AG08396 (cell line): ENCODE results near the gene TUBA3D.
"Not testable (repeated sequence)": the region's sequence is repeated elsewhere in the genome, so short reads cannot be mapped to it uniquely, and the experiment has no call there.

Experiments
- DNase-seq: peaks from one replicate; pipeline ENCODE4 v3.0.0; 2012; ENCODE audit warnings: low spot score, mixed read lengths

Gene TUBA3D

DNA sequence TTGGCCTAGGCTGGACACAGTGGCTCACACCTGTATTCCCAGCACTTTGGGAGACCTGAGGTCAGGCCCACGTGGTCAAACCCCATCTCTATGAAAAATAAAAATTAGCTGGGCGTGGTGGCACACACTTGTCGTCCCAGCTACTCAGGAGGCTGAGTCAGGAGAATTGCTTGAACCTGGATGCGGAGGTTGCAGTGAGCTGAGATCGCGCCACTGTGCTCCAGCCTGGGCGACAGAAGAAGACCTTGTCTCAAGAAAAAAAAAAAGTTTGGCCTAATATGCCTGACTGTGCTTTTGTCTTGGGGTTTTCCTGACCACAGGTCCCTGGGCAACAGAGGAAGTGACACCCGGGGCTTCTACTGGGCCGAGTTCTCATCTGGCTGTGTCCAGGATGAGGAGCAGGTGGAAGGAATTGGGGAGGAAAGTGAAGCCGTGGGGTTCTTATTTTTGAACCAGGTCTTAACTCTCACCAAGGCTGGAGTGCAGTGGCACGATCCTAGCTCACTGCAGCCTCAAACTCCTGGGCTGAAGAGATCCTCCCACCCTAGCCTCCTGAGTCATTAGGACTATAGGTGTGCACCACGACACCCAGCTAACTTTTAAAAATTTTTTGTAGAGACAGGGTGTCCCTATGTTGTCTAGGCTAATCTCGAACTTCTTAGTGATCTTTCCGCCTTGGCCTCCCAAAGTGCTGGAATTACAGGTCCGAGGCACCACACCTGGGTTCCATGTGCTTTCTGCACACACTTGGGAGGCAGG lies 38.7 kb downstream of the TUBA3D start:
- DNase-seq = not testable (repeated sequence)

DNA sequence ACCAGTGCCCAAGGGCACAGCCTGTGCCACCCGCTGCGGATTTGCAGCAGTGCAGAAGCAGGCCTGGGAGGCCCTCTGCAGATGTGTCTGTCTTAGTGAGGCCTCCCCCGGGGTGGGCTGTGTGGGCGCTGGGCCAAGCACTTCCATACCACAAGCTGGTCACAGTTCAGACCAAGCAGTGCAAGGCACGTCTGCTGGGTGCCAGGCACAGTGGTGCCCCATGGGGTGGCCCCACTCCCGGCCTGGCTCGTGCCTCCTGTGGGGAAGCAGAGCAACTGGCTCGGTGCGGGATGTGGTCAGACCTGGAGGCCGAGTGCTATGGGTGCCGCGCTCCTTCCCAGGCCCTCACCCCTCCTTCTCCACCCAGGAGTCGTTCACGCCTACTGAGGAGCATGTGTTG lies 39.3 kb downstream of the TUBA3D start:
- not testable (repeated sequence) for DNase-seq

DNA sequence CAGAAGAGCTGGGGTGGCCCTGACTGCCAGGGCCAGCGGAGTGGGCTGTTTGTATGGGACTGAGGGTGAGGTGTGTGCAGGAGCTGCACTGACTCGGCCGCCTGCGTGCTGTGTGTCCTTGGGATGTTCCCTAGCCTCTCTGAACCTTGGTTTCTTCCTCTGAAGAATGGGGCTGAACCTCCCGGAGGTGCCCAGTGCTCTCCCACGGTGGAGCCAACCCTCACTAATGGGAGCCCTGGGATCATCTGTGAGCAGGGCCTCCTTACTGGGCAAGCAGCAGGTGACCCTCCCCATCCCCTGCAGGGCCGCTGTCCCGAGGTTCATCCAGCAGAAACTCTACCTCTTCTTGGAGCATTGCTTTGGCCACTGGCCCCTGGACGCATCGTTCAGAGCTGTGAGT lies 40.1 kb downstream of the TUBA3D start:
- no peak for DNase-seq

DNA sequence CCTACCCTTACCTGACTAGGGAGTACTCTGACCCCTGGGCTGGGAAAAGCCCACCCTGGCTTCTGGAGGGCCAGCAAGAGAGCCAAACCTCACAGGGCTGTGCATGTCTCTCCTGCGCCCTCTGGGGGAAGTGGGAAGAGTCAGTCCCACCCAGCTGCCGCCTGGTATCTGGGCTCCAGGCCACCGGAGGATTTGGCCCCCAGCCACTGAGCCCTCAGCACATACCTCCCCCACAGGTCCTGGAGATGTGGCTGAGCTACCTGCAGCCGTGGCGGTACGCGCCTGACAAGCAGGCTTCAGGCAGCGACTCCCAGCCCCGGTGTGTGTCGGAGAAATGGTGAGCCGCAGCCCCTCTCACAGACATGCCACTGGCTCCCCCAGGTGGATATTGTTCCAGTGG lies 40.7 kb downstream of the TUBA3D start:
- DNase-seq = not testable (repeated sequence)

DNA sequence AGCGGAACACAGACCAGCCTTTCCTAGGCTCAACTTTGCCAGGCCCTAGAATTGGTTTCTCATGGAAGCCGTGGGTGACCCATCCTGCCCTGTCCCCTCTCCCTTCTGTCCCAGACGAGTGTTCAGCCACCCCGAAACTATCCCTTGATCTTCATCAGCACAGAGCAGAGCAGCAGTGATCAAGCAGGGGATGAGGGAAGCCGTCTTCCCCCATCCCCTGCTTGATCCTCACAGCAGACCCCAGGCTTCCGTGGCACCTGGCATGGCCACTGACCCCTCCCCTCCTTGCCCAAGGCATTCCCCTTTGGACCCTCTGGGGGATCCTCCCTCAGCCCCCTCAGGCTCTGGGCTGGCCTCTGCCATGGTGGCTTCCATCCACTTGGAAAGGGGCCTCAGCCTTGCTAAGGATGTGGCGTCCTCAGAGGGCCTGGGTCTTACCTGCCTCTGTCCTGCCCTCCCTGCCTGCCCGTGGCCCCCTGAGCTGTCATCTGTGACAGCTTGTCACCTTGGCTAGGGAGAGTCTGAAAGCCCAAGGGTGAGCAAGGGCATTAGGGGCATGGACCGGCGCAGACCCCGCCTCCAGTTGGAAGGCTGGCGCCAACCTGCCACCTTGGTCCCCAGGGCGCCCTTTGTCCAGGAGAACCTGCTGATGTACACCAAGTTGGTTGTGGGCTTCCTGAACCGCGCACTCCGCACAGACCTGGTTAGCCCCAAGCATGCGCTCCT lies 41.4 kb downstream of the TUBA3D start:
- no peak for DNase-seq

DNA sequence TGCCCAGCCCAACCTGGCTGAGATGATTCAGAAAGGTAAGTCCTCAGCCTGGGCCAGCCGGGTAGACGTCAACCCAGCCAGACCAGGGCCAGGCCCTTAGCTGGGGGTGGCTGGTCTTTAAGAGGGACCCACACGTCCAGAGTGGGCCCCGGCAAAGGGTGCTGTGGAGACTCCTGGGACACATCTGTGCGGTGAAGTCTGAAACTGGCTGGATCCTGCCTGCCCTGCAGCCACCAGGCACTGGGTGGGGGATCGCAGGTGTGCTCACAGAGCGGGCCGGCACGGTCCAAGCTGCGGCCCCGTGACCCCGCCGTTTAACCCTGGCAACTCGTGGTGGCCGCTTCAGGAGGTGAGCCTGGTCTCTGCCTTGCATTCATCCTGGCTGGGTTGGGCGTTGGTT lies 41.9 kb downstream of the TUBA3D start:
- not testable (repeated sequence) for DNase-seq

DNA sequence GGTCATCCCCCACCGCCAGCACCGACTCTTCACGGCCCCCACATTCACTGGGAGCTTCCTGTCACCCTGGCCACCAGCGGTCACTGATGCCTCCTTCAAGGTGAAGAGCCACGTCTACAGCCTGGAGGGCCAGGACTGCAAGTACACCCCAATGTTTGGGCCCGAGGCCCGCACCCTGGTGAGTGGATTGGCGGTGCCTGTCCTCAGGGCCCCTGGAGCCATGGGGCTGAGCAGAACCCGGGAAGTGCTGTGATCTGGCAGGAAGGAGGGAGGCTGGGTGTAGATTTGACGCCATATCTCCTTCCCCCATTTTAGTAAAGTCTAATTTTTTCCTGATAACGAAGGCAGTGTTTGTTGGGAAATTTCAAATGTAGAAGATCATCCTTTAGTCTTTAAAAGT lies 42.6 kb downstream of the TUBA3D start:
- DNase-seq = not testable (repeated sequence)

DNA sequence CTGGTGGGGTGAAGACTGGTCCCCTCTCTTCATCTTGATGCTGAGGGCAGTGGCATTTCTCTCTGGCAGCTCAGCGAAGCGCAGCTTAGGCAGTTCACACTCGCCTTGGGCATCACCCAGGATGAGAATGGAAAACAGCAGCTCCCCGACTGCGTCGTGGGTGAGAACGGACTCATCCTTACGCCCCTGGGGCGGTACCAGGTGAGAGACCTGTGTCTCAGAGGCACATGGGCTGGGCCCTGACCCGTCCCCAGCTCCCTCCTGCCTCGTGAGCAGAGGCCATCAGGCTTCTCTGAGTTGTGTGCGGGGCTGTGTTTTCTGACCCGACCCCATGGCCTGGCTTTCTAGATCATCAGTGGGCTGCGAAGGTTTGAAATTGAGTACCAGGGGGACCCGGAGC lies 43.5 kb downstream of the TUBA3D start:
- no peak for DNase-seq

DNA sequence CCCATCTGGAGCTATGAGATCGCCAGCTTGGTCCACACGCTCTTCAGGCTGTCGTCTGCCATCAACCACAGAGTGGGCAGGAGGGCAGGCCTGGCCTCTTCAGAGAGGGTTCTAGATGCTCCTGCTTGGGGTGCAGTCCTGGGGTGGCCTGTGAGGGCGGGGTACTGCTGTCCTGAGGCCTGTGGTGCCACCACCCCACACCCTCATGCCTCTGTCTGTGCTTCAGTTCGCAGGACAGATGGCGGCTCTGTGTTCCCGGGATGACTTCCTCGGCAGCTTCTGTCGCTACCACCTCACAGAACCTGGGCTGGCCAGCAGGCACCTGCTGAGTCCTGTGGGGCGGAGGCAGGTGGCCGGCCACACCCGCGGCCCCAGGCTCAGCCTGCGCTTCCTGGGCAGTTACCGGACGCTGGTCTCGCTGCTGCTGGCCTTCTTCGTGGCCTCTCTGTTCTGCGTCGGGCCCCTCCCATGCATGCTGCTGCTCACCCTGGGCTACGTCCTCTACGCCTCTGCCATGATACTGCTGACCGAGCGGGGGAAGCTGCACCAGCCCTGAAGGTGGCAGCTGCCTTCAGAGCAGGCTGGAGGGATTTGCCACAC lies 44.1 kb downstream of the TUBA3D start:
- DNase-seq = not testable (repeated sequence)

DNA sequence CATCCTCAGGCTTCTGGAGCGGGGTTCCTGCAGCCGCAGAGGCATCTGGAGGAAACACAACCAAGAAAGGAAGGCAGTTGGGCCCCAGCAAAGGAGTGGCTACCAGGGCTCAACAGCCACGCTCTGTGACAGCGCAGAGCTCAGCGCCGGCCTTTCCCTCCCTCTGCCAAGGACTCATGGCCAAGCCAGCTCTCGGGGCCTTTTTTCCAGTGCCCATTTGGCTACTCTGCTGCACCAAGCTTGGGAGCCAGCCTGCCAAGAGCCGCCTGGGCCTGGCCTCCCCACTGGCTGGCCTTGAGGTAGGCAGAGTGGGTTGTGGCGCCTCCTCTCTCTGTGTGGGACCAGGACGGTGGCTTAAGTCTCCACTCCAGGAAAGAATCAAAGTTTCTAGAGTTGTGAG lies 44.6 kb downstream of the TUBA3D start:
- no peak for DNase-seq

DNA sequence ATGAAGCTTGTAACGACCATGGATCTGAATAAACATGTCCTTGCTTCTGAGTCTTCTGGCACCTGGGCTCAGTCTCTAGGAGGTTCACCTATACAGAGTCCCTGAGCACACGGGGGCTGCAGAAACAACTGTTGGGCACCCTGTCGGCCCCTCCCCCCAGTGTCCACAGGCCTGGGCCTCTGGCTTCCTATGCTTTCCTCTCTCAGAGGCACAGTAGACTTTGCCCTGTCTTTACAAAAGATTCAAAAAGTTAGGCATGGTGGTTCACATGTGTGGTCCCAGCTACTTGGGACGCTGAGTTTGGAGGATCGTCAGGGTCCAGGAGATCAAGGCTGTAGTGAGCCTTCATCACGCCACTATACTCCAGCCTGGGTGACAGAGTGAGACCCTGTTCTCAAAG lies 45.6 kb downstream of the TUBA3D start:
- not testable (repeated sequence) for DNase-seq

DNA sequence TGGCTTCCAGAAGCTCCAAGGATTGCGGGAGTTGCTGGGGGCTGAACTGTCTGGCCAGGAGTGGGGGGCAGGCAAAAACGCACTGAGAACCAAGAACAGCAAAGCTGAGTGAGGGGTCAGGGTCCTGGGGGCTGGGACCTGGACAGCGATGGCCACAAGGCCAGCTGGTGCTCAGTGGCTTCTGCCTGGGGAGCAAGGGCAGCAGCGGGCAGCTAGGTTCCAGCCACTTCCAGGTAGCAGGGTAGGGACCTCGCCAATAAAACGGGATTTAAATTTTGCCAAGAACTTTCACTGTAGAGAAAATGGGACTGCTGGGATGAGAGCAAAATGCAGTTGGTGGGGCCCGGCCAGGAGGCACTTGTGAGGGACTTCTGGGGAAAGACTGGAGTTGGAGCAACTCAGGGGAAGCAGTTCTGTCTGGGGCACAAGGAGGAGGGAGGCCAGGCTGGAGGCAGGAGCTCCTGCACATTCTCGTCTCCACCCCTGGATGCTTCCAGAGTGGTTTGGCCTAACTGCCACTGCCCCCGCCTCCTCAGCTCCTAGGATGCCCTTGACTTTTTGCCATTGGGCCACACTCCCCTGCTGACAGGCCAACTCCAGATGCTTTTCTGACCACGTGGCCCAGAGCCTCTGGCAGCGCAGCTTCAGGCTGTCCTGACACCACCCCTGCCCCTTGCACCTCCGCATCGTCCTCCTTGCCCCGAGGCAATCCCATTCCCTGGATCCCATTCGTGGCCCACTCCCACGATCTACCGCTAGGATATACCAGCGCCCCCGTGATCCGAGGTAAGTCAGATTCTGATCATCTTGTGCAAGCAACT lies 46.3 kb downstream of the TUBA3D start:
- no peak for DNase-seq

DNA sequence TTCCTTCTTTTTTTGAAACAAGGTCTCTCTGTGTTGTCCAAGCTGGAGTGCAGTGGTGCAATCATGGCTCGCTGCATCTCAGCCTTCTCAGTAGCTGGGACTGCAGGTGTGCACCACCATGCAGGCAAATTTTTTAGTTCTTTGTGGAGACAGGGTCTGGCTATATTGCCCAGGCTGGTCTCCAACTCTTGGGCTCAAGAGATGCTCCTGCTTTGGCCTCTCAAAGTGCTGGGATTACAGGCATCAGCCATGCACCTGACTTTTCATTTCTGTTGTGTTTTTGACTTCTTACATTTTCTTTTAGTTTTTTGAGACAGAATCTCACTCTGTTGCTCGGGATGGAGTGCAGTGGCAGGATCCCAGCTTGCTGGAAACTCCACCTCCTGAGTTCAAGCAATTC lies 49.3 kb downstream of the TUBA3D start:
- DNase-seq = not testable (repeated sequence)

DNA sequence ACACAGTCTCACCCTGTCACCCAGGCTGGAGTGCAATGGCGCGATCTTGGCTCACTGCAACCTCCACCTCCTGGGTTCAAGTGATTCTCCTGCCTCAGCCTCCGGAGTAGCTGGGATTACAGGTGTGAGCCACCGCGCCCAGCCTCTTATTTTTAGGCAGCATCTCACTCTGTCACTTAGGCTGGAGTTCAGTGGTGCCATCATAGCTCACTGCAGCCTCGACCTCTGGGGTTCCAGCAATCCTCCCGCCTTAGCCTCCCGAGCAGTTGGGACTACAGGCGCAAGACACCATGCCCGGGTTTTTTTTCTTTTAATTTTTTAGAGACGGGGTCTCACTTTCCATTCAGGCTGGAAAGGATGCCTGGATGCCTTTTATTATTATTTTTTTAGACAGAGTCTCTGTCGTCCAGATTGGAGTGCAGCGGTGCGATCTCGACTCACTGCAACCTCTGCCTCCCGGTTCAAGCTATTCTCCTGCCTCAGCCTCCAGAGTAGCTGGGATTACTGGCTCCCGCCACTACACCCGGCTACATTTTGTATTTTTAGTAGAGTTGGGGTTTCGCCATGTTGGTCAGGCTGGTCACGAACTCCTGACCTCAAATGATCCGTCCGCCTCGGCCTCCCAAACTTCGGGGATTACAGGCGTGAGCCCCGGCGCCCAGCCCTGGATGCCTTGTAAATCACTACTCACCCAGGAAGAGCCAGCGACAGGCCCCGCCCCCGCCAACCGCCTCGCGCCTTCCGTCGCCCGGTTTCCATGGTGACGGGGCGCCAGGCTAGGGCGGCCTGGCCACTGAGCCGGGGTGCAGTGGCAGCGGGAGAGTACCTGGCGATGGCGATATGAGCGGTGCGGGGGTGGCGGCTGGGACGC lies 51.4 kb downstream of the TUBA3D start, which contains the start of gene CCDC74A:
Gene CCDC74A (plus strand): TSS at position 758 of the 871 bp plus-strand sequence. CDS start 83 bp downstream, at position 841.
- DNase-seq = not testable (repeated sequence)

DNA sequence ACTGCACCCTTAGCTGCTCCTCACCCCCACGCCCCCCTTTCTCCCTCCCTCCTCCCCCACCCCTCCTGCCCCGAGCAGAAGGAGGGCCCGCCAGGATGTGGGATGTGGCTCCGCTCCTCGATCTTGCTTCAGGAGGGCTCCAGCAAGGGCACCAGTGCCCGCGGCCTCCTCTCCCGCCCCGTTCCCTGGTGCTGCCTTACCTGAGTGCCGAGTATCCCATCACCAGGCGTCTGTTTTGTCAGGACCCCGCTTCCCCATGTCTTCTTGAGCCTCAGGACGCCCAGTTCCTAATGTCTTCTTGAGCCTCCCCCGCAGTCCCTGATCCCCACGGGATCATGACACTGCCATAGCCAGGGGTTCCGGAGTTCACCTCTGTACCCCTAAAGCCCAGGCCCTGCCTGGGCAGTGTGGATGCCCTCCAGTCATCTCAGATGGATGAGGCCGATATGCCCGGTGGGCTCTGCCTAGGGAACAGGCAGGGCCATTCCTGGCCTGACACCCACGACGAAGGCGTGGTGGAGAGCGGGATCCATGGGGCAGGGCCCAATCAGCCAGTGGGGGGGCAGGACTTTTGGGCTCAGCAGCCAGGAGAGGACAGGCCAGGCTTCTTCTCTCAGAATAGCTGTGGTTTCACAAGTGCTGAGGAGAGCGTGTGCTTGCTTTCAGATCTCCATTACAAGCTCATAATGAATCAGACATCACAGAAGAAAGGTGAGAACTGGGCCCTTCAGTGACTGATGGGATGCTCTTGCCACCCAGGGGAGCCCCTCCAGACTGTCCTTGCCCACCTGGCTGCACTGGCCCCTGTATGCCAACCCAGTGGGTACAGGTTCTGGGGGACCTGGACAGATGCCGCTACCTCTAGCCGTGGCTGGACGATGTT lies 53.3 kb downstream of the TUBA3D start:
- DNase-seq = not testable (repeated sequence)

DNA sequence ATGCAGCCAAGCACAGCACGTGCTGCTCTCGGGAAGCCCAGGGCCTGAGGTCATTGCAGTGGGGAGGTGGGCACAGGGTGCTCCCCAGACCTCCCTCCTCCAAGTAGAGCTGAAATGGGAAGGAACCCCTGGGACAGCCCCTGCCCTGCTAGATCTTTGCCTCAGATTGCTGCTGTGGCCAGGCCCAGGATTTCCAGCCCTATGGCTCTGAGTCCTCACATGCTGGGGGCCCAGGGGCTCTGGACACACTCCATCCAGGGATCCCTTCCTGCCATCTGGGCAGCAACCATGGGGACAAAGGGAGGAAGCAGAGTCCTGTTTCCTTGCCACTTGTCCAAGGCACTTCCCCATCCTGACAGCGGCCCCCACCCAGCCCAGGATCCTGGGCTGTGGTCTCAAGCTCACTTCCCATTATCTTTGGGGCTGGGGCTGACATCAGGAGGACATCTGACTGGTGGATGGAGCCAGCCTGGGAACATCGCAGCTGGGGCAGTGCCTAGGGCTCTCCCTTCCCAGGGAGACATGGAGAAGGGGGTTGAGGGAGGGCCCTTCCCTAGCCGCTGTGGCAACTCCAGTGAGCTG lies 54.0 kb downstream of the TUBA3D start:
- DNase-seq = not testable (repeated sequence)

DNA sequence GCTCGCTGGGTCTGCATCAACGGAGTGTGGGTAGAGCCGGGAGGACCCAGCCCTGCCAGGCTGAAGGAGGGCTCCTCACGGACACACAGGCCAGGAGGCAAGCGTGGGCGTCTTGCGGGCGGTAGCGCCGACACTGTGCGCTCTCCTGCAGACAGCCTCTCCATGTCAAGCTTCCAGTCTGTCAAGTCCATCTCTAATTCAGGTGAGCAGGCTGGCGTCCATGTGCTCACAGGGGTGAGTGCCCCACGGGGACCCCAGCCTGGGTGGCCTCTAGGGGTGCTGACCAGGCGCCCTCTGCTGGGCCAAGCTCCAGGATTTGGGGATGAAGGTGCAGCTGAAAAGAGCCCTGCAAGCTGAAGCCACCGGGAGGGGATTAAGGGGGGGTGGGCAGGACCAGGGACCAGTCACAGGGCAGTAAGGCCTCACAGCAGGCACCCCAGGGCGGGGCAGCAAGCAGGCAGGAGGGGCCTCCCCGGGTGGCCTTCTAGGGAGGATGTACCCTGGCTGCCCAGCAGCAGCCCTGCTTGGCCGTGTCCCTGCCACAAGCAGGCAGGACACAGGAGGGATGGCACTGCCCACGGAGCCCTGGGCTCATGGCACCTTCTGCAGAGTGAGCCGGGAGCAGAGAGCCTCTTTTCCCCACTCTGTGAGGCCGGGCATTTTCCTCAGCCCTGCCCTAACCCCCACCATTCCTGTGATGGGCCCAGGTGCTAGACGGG lies 54.9 kb downstream of the TUBA3D start:
- DNase-seq = not testable (repeated sequence)

DNA sequence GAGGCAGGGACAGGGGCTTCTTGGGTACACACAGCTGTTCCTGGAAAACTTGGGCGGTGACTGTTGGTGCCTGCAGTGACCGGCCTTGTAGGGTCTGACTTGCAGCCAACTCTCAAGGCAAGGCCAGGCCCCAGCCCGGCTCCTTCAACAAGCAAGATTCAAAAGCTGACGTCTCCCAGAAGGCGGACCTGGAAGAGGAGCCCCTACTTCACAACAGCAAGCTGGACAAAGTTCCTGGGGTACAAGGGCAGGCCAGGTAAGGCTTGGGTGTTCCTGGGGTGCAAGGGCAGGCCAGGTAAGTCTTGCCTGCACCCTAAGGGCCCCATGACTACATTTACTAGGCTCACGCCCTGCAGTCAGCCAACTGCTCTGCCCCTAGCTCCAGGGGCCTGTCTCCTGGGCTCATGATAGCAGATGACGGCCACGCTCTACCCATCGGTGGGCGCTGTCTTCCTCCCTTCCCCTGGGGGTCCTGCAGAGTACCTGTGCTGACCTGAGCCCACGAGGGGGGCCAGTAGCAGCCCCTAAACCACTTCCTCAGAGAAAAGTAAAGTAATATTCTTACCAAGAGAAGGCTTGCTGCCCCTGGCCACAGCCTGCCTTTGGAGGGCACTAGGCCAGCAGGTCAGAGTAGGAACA lies 55.7 kb downstream of the TUBA3D start:
- not testable (repeated sequence) for DNase-seq
